Psoas muscle (tissue), 8 donors: ENCODE data around the gene IARS1. TPM values are rescaled to one million over a fixed set of nuclear protein-coding genes. Genes with fewer than 3 reads are reported as not detected.
A peak's percentile ranks its signal among the peaks of the same experiment; 100 is the strongest.

Experiments used
- ATAC-seq, 4 donors: fragments of 200-7000 bp; cut with Tn5 transposase; one replicate each; pipeline ENCODE4 v1.9.1; 2020; ENCODE audit warnings: moderate library complexity in 3 of 4, mild to moderate bottlenecking in 2 of 4
- DNase-seq, 2 donors: peaks; one replicate each; pipeline ENCODE4 v3.0.0-alpha.2; 2020
- H3K27ac ChIP-seq: fragments of 200-600 bp; one replicate; pipeline ENCODE4 v1.8.0; 2022
- H3K27me3 ChIP-seq, 3 donors: fragments of 200-600 bp in 1 of 3; one replicate each; pipeline versions ENCODE4 v1.6.1 to v1.8.0; 2013 to 2022; ENCODE audit warnings: low read length in 2 of 3, mild to moderate bottlenecking in 2 of 3, moderate library complexity in 1 of 3; ENCODE audit not compliant: insufficient read depth in 3 of 3
- H3K36me3 ChIP-seq, 2 donors: fragments of 200-600 bp in 1 of 2; one replicate each; pipeline versions ENCODE4 v1.6.1 to v1.8.0; 2013 to 2022; ENCODE audit warnings: low read depth in 1 of 2, mild to moderate bottlenecking in 1 of 2, moderate library complexity in 1 of 2; ENCODE audit not compliant: insufficient read depth in 1 of 2
- H3K4me1 ChIP-seq: fragments of 200-600 bp; one replicate; pipeline ENCODE4 v1.8.0; 2022
- H3K4me3 ChIP-seq: fragments of 200-600 bp; one replicate; pipeline ENCODE4 v1.8.0; 2022; ENCODE audit warnings: mild to moderate bottlenecking
- H3K9me3 ChIP-seq: fragments of 200-600 bp; one replicate; pipeline ENCODE4 v1.8.0; 2022
- CTCF ChIP-seq: fragments of 200-600 bp; IDR thresholded peaks from one replicate; pipeline ENCODE4 v1.8.0; 2022; ENCODE audit warnings: antibody characterized with exemption
- WGBS, 3 donors: extraction: QIAGEN DNeasy Blood & Tissue Kit; methylation state at CpG; one replicate each; pipeline versions ENCODE4 v1.1.6 to v1.1.7; 2013; 5-methylcytosine and 5-hydroxymethylcytosine counted together
- intact Hi-C, 2 donors: fragments of 100-400 bp; cut with DNase I; formaldehyde crosslinking; loops; one replicate each; pipeline versions ENCODE4 v1.11.0 to v1.14.2; 2022
- polyA plus RNA-seq, 3 donors: library from polyadenylated mRNA; stranded (reverse); fragments of 200-250 nt; gene quantifications; one replicate each; pipeline ENCODE4 v1.2.3, GENCODE V29; 2013
- total RNA-seq, 4 donors: library from RNA; stranded (reverse); fragmentation: NEBNext Ultra II Directional in 2 of 4; extraction: Animal tissue kit (Norgen Biotek cat#: 25700) in 2 of 4; gene quantifications; one replicate each; pipeline versions ENCODE4 v1.2.1 to v1.2.4, GENCODE V29; 2021 to 2023
- donor health status: healthy with polysubstance abuse.
- donor health status: DM: no; HTN: no; CAD: no; lungs with moderate emphysema.
- donor health status: Bipolar disorder and iron deficiency.
- donor health status: healthy.
- donor health status: DM: yes; HTN: yes; CAD: no.
- donor health status: DM: no; HTN: no; CAD: no.
- donor health status: DM: no; HTN: no; CAD: no.
- donor health status: DM: yes; HTN: yes; CAD: no.

Gene IARS1
- total and polyA plus RNA-seq, 7 donors, result 45.6 to 183 (median 98.5) TPM

GRCh38 chr9:92325269-92325990 is 31.9 kb upstream of the IARS1 start, which contains the start of the genes CENPP and NOL8:
TSS of gene CENPP (plus strand) at chr9:92325953.
TSS of gene NOL8 (minus strand) at chr9:92325350. CDS start at chr9:92324161, 1,189 bp downstream.
- ATAC-seq, result peak; percentile 97 to 98 (median 97)
- peak; percentile 86 to 92 for DNase-seq
- peak within 1 kb of the TSS; percentile 86 for H3K4me3 ChIP-seq
- peaks cover 29% of the 10 kb centered on the region for H3K4me1 ChIP-seq
- WGBS, 3 donors, result 0 to 1% (median 0%) methylated on average over 49 to 55 of the region's 55 CpGs
- no peak for TF ChIP-seq CTCF
- peaks cover 3 to 28% of the 10 kb centered on the region in 2 donors for H3K36me3 ChIP-seq
- peak within 1 kb of the TSS; percentile 98 for H3K27ac ChIP-seq
- no peaks in the 10 kb centered on the region for H3K27me3 ChIP-seq
- H3K9me3 ChIP-seq, result no peaks in the 10 kb centered on the region
- intact Hi-C loops, result loop anchor here (5.0 to 10.0 kb wide), 2 partner anchors 309 to 312 kb away; no protein-coding TSS in a partner anchor

GRCh38 chr9:92324889-92325268 is 31.4 kb upstream of the IARS1 start:
- peak; percentile 33 to 66 (median 50) for ATAC-seq
- no peaks in the 10 kb centered on the region for H3K9me3 ChIP-seq
- peaks cover 29% of the 10 kb centered on the region for H3K4me1 ChIP-seq
- DNase-seq, result no peak
- WGBS, 3 donors, result 0 to 1% (median 1%) methylated on average over 11 to 12 of the region's 12 CpGs
- no peak for TF ChIP-seq CTCF
- intact Hi-C loops, result loop anchor here (5.0 to 10.0 kb wide), 2 partner anchors 310 to 312 kb away; no protein-coding TSS in a partner anchor
- H3K4me3 ChIP-seq, result peak overlapping the region; percentile 86
- H3K27me3 ChIP-seq, result no peaks in the 10 kb centered on the region
- H3K36me3 ChIP-seq, result peaks cover 3 to 34% of the 10 kb centered on the region in 2 donors
- peak overlapping the region; percentile 98 for H3K27ac ChIP-seq

GRCh38 chr9:92324431-92324830 is 30.9 kb upstream of the IARS1 start:
- DNase-seq (no peak), ATAC-seq (no peak)
- H3K27ac ChIP-seq, result peak overlapping the region; percentile 98
- H3K4me1 ChIP-seq, result peaks cover 29% of the 10 kb centered on the region
- no peaks in the 10 kb centered on the region for H3K27me3 ChIP-seq
- no peak for TF ChIP-seq CTCF
- 22 to 35% (median 33%) methylated on average over 2 of the region's 2 CpGs for WGBS, 3 donors
- intact Hi-C loops, result loop anchor here in 1 of 2 donors (10.0 kb wide), 1 partner anchor 310 kb away; no protein-coding TSS in a partner anchor
- H3K36me3 ChIP-seq, result peaks cover 3 to 38% of the 10 kb centered on the region in 2 donors
- peak overlapping the region; percentile 86 for H3K4me3 ChIP-seq
- H3K9me3 ChIP-seq, result no peaks in the 10 kb centered on the region

GRCh38 chr9:92315456-92315855 is 22.0 kb upstream of the IARS1 start:
- H3K27ac ChIP-seq, result no peak overlapping the region
- no peak for ATAC-seq
- peaks cover 2 to 82% of the 10 kb centered on the region in 2 donors for H3K36me3 ChIP-seq
- DNase-seq, result no peak
- H3K9me3 ChIP-seq, result no peaks in the 10 kb centered on the region
- H3K4me1 ChIP-seq, result peaks cover 36% of the 10 kb centered on the region
- 90 to 96% (median 91%) methylated on average over 5 of the region's 5 CpGs for WGBS, 3 donors
- intact Hi-C loops, result no loop called here
- no peak overlapping the region for H3K4me3 ChIP-seq
- TF ChIP-seq CTCF, result no peak
- no peaks in the 10 kb centered on the region for H3K27me3 ChIP-seq
